HG03103 (cell line): ENCODE results near the gene PTCRA.
"Not testable (repeated sequence)": the region's sequence is repeated elsewhere in the genome, so short reads cannot be mapped to it uniquely, and the experiment has no call there.

ENCODE experiments used
- ATAC-seq: cut with Tn5 transposase; IDR thresholded peaks from one replicate; pipeline ENCODE4 v1.9.1; 2021; ENCODE audit warnings: low read depth; ENCODE audit not compliant: unreplicated experiment

PTCRA gene, protein sequence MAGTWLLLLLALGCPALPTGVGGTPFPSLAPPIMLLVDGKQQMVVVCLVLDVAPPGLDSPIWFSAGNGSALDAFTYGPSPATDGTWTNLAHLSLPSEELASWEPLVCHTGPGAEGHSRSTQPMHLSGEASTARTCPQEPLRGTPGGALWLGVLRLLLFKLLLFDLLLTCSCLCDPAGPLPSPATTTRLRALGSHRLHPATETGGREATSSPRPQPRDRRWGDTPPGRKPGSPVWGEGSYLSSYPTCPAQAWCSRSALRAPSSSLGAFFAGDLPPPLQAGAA

DNA sequence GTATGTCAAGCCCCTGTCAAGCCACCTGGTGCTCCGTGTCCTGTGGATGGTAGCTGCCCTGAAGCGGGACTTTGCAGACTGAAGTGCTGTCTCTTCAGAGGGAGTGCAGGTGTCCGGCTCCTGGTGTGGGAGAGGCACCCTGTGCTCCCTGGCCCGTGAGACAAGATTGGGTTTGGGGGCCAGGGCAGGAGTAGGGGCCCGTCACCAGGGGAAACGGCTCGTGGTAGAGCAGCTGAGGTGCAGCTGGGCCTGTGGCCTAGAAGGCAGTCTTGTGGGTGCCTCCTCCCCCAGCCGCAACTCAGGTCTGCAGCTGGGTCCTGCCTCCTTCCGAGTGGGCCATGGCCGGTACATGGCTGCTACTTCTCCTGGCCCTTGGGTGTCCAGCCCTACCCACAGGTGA lies at the start of gene PTCRA:
TSS of gene PTCRA (plus strand) at position 322 of the 400 bp plus-strand sequence. CDS start at position 339, 17 bp downstream.
- no peak for ATAC-seq

DNA sequence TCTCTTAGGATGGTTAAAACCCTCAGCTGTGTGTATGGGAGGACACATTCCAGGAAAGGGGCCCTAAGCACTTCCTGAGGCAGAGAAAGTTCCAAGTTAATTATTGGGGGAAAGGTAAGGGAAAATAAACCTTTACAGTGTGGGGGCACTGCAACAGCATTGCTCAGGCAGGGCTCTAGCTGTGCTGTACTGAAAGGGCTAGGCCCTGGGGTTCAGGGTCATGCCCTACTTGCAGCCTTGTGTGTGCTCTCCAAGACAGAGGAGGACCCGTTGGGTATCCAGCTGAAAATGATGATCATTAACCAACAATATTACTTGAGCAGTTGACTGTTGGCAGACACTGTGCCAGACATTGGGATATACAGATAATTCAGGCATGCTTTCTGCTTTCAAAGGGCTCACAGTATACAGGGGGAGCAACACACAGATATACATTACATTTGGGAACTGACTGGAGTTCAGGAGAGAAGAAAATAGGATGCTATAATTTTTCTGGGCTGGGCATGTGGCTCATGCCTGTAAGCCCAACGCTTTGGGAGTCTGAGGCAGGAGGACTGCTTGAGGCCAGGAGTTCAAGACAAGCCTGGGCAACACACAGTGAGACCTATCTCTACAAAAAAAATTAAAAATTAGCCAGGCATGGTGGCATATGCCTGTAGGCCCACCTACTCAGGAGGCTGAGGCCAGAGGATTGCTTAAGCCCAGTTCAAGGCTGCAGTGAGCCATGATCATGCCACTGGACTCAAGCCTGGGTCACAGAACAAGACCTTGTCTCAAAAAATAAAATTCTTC lies 45.5 kb upstream of the PTCRA start:
- no peak for ATAC-seq

DNA sequence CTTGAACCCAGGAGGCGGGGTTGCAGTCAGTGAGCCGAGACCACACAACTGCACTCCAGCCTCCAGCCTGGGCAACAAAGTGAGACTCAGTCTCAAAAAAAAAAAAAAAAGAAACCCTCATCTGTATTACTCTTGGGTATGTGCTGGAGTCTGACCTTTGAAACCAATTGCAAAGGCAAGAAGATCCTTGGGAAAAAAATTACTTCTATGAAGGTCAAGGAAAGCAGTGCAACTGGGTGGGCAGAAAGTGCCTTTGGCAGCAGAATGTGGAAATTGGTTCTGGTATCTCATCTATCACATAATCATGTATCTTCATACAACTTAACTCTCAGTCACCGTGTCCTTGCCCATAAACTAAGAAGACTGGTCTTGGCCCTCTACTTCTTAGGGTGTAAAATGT lies 44.1 kb upstream of the PTCRA start:
- ATAC-seq: no peak

GRCh38 chr6:42873313-42873712 lies 42.5 kb upstream of the PTCRA start:
- ATAC-seq: no peak

- ATAC-seq: no peak
These were observed 38.2 kb upstream of the PTCRA start for GRCh38 chr6:42877695-42878094.

GRCh38 chr6:42879372-42880239 lies 36.2 kb upstream of the PTCRA start, which contains the start of gene RPL7L1:
RPL7L1 (plus strand) TSS chr6:42879616; CDS start chr6:42879911, 295 bp downstream.
- peak; percentile 89 for ATAC-seq

- ATAC-seq: not testable (repeated sequence)
These were observed 35.5 kb upstream of the PTCRA start for GRCh38 chr6:42880240-42880817.

- ATAC-seq: not testable (repeated sequence)
These were observed 35.0 kb upstream of the PTCRA start for GRCh38 chr6:42880871-42881270.

DNA sequence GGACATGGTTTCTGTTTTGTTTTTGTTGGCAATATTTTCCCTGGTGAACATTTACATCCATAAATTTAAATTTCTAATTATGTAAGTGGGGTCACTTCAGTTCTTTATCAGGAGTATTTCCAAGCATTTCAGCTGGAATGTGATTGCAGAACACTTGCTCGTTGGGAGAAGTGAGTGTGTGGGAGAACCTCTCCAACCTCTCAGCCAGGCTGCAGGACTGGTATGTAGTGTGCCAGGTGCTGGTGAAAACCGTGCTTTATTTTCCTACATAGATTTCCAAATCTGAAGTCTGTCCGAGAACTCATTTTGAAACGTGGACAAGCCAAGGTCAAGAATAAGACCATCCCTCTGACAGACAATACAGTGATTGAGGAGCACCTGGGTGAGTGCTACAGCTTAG lies 30.2 kb upstream of the PTCRA start:
- no peak for ATAC-seq

DNA sequence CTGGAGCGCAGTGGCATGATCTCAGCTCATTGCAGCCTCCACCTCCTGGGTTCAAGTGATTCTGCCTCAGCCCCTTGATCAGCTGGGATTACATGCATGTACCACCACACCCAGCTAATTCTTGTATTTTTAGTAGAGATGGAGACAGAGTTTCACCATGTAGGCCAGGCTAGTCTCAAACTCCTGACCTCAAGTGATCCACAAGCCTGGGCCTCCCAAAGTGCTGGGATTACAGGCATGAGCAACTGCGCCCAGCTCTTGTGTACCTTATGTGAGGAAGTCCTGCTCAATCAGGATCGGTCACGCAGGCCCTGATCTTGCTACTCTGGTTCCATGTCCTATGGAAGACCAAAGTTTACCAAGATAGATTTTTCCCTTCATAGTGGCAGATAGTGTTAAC lies 27.7 kb upstream of the PTCRA start:
- not testable (repeated sequence) for ATAC-seq

DNA sequence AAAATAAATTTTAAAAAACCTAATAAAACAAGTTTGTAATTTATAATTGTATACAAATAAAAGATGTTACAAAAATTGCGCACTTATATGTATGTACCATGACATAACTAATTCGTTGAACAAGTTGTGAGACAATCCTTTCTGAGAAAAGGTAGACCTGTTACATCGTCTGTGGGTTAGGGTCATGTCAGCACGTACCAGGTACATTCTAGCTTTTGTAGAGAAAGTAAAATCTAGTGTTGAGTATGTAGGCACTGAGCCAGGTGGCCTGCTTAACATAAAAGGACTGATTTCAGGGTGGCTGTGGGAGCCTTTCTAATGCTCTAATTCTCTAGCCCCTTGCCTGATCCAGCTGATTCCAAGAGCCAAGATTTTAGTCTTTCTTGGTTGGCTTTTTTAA lies 26.0 kb upstream of the PTCRA start:
- ATAC-seq: no peak

DNA sequence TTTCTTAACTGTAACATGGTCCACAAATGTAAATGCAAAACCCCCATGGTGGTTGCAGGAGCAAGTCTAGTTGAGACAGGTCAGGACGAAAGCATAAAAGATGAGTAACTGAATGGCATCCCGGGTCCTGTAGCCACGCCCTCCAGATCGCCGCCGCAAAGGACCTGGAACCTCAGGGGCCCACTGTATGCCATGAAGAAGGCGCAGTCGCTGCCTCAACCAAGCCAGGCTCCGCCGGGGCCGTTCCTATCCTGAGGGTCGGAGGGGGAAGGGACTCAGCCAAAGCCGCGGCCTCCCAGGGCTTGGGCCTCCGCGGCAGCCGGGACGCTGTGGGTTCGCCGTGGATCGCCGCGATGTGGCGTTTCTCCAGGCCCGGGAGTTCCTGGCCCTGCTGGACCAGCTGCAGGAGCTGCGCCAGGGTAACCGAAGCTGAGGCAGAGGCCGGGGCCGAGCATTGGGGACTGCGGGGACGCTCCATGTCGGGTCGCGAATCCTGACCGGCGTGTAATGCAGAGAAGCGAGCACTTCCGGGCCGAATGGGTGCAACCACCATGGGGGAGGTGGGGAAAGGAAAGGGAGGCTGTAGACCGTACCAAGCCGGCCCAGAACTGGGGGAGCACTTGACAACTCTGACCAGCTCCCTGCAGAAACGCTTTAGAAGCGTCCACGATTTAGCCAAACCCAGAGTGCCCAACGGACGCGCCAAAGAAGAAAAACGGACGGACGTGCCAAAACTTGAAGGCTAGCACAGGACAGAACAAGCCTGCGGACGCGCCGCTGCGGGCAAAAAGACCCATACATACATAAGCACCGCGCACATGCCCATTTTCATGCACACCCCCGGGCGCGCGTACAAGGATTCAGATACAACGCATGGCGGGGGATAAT lies 25.3 kb upstream of the PTCRA start:
- ATAC-seq: peak; percentile 82

DNA sequence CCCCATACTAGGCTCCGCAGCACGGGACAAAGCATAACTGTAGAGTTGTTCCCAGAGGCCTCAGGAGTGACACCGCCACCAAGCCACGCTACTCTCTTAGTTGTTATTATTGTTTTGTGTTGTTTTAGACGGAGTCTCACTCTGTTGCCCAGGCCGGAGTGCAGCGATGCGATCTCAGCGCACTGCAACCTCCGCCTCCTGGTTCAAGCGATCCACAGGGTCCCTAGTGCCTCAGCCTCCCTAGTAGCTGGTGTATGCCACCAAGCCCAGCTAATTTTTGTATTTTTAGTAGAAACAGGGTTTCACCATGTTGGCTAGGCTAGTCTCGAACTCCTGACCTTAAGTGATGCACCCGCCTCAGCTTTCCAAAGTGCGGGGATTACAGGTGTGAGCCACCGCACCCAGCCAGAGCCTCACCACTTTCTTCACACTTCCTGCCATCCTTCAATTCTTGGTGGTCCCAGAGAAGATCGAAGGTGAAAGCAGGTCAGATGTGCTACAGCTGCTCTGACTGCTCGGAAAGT lies 24.6 kb upstream of the PTCRA start:
- no peak for ATAC-seq

GRCh38 chr6:42894041-42894828 lies 21.6 kb upstream of the PTCRA start:
- not testable (repeated sequence) for ATAC-seq

GRCh38 chr6:42896178-42896719 lies 19.6 kb upstream of the PTCRA start:
- ATAC-seq: no peak

GRCh38 chr6:42898891-42899361 lies 16.9 kb upstream of the PTCRA start:
- no peak for ATAC-seq

DNA sequence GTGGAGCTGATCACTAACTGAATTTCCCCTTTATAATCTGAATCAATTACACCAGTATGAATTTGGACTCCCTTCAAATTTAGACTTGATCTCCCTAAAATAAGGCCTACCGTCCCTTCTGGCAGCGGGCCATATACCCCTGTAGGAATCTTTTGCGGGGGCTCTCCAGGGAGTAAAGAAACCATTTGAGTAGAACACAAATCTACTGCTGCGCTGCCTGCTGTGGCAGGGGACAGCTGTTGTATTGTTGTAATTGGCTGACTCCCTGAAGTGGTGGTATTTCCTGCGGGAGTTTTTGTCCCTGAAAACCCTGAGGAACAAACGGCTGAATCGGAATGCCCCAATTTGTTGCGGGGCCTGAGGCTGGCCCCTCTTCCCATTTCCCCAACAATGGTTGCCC lies 16.0 kb upstream of the PTCRA start:
- ATAC-seq: no peak

DNA sequence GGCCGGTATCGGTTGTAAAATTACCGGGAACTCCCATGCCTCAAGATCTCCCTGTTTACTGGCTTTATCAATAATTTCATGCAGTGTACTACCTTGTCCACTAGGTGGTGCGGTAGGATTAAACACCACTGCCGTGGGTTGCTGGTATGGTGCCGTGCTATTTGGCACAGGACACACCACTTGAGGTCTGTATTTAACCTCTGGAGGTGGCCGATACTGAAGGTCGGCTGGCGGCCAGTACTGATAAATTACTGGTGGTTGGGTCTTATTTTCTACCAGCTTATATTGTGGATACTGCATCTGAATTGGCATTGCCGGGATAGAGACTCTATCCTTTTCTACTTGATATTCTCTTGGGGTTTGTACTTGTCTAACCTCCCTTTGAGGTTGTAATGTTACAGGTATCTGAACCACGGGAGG lies 14.3 kb upstream of the PTCRA start:
- no peak for ATAC-seq
